AG09319 (cell line): ENCODE results near the gene ANKRD6.
A peak's percentile ranks its signal among the peaks of the same experiment; 100 is the strongest.

Source experiments
- DNase-seq: peaks from one replicate; pipeline ENCODE4 v3.0.0-alpha.2; 2010; ENCODE audit warnings: low read depth; ENCODE audit errors: extremely low read depth
- CTCF ChIP-seq: IDR thresholded peaks from 2 replicates; pipeline ENCODE4 v1.5.1; 2011; ENCODE audit warnings: low read depth, mild to moderate bottlenecking, inconsistent platforms, low read length, moderate library complexity

The ANKRD6 gene

DNA sequence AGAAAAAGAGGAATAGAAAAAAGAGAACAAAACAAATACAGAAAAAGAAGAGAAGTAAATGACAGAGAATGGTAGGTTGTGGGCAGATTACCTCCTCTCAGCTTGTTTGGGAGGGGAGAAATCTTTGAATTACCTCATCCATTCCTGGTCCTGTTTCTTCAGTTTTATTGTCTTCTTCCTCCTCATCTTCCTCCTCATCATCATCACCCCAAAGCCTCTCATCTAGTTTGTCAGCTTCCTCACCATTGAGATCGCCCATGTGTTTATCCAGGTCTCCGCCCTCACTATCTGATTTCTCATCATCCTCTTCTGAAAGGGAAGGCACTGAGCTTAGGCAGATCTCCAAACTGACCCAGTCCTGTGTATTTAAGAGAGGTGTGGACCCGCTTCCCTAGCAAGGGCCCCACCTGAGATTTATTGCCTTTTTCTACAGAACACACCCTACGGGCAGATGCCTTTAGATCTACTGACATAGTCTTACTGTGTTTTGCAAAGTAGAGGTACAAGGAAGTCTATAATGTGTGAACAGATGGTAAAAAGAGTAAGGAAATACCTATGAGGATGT lies 229.8 kb downstream of the ANKRD6 start:
- TF ChIP-seq CTCF, result no peak
- no peak for DNase-seq

DNA sequence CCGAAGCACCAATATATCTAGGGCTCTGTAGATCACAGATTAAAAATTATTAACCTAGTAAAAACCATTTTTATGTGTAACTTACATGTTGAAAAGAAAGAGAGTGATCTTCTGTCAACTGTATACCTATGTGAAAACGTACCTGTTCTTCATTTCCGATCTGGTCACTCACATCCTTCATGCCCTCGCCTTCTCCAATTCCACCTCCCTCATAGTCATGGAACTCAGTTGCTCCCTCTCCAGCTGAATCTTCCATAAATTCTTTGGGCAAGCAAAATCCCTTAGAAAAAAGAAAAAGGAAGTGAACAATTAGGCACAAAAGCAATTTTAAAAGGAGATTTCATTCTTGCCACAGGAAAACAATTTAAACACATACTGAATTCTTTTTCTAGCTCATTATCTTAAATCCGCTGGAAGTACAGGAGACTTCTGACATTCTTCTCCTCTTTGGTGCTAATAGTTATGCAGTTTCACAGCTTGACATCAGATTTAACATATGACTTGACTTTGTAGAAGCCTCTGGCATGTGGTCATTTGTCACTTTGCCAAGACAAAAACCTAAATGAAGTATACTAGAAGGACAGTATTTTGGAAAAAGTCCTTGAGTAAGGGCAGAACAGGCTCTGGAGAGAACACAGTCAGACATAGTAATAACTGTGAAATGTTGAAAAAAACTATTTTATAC lies 235.1 kb downstream of the ANKRD6 start:
- no peak for TF ChIP-seq CTCF
- DNase-seq, result no peak

- DNase-seq, result no peak
- no peak for TF ChIP-seq CTCF
Observed at GRCh38 chr6:89669002-89669401, 236.1 kb downstream of the ANKRD6 start.

- TF ChIP-seq CTCF, result no peak
Observed at GRCh38 chr6:89670935-89671565, 238.1 kb downstream of the ANKRD6 start.

GRCh38 chr6:89675949-89676748 lies 243.2 kb downstream of the ANKRD6 start:
- no peak for TF ChIP-seq CTCF
- DNase-seq, result peak; percentile 61

More at GRCh38 chr6:89670935-89671565, 238.1 kb downstream of the ANKRD6 start:
- no peak for DNase-seq

GRCh38 chr6:89678531-89678930 lies 245.6 kb downstream of the ANKRD6 start:
- no peak for TF ChIP-seq CTCF
- DNase-seq, result no peak
